Measurements from ENCODE around the gene TGM1. TPM values are rescaled to one million over a fixed set of nuclear protein-coding genes. Genes with fewer than 3 reads are reported as not detected.

Gene TGM1
- total RNA-seq, 4 donors from 2014 or later = 566 to 1,879 (median 1,037) TPM

- Histone ChIP-seq H3K4me3 (no peak overlapping the region), H3K27ac (peak overlapping the region; percentile 85 to 100 (median 96)), H3K4me1 (peaks cover 18 to 94% (median 25%) of the 10 kb centered on the region in 3 donors), H3K36me3 (peaks cover 0 to 18% (median 3%) of the 10 kb centered on the region in 3 donors), H3K9me3 (no peaks in the 10 kb centered on the region), H3K27me3 (no peaks in the 10 kb centered on the region)
- DNase-seq = no peak
- 47 to 62% methylated on average over 2 to 3 of the region's 3 CpGs for WGBS, 2 donors
- intact Hi-C loops (cut with DNase I) = no loop called here
- TF ChIP-seq POLR2A (IDR thresholded peaks at IDR 0.05) = no peak
- TF ChIP-seq, protein P1, sequence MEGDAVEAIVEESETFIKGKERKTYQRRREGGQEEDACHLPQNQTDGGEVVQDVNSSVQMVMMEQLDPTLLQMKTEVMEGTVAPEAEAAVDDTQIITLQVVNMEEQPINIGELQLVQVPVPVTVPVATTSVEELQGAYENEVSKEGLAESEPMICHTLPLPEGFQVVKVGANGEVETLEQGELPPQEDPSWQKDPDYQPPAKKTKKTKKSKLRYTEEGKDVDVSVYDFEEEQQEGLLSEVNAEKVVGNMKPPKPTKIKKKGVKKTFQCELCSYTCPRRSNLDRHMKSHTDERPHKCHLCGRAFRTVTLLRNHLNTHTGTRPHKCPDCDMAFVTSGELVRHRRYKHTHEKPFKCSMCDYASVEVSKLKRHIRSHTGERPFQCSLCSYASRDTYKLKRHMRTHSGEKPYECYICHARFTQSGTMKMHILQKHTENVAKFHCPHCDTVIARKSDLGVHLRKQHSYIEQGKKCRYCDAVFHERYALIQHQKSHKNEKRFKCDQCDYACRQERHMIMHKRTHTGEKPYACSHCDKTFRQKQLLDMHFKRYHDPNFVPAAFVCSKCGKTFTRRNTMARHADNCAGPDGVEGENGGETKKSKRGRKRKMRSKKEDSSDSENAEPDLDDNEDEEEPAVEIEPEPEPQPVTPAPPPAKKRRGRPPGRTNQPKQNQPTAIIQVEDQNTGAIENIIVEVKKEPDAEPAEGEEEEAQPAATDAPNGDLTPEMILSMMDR (IDR thresholded peaks at IDR 0.05) = peak in 3 of 6 experiments; percentile 14 to 59 (median 19)
Observed at GRCh38 chr14:24273422-24273998, 10.5 kb upstream of the TGM1 start.

DNA sequence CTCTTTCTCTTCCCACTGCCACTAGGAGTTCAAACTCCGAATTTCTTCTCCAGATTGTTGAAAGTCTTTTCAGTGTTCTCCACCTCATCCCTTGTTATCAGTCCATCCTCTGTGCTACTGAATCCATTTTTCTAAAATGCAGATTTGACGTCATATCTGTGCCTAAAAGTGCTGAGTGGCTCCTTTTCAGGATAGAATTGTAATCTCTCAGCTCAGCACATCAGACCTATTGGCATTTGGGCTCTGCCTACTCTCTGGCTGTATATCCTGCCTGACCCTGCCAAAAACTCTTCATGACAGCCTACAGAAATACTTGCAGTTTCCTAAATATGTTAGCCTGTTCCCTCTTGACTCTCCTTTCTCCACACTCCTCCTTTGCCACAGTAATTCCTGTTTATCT, 9.5 kb upstream of the TGM1 start:
- Histone ChIP-seq H3K27ac (peak overlapping the region; percentile 95 to 100 (median 98)), H3K4me3 (no peak overlapping the region), H3K36me3 (peaks cover 3 to 28% (median 11%) of the 10 kb centered on the region in 3 donors), H3K4me1 (peaks cover 10 to 94% (median 25%) of the 10 kb centered on the region in 3 donors), H3K9me3 (no peaks in the 10 kb centered on the region), H3K27me3 (no peaks in the 10 kb centered on the region)
- DNase-seq = no peak
- no peak for TF ChIP-seq POLR2A (IDR thresholded peaks at IDR 0.05)
- TF ChIP-seq, protein P1 (IDR thresholded peaks at IDR 0.05) = no peak
- intact Hi-C loops (cut with DNase I) = no loop called here
- 61 to 71% methylated on average over 2 of the region's 2 CpGs for WGBS, 2 donors

GRCh38 chr14:24271834-24272263, 8.9 kb upstream of the TGM1 start:
- peak overlapping the region; percentile 65 to 97 (median 89) for H3K4me3 ChIP-seq
- TF ChIP-seq, protein P1 (IDR thresholded peaks at IDR 0.05) = no peak
- TF ChIP-seq POLR2A (IDR thresholded peaks at IDR 0.05) = no peak
- H3K9me3 ChIP-seq = no peaks in the 10 kb centered on the region
- H3K4me1 ChIP-seq = peaks cover 5 to 92% (median 25%) of the 10 kb centered on the region in 3 donors
- no peaks in the 10 kb centered on the region for H3K27me3 ChIP-seq
- H3K27ac ChIP-seq = peak overlapping the region; percentile 95 to 100 (median 98)
- no peak for DNase-seq
- peaks cover 9 to 34% (median 15%) of the 10 kb centered on the region in 3 donors for H3K36me3 ChIP-seq
- 11 to 18% methylated on average over 3 of the region's 3 CpGs for WGBS, 2 donors
- intact Hi-C loops (cut with DNase I) = no loop called here

DNA sequence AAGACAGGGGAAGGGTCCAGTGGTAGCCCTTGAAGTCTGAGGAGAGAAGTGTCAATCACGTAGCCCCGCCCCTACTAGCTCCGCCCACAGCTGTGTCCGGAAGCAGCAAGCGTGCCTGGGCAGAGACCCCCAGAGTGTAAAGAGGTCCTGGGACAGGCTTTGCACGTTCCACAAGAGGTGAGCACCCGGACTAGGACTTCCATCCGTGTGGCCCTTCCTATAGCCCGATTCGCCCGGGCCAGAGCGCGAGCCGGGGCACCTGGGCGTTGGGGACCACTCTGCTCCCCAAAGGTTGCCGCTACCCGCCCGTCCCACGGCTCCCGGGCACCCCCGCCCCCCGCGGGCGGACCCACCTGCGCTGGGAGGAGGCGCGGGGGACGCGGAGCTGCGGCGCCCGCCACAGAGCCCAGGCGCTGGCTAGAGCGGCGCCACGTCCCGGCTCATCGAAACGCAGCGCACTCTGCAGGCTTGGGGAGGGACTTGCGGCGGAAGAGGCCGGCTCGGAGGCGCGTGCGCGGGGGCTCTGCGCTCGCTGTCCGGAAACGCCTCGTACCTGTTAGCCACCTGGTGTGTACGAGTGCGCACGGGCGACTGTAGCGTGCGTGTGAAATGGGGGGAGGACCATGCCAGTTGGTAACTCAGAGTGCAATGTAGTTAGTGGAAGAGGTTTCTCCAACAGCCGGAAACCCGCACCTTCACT, 8.3 kb upstream of the TGM1 start, which contains the start of gene RABGGTA:
Gene RABGGTA (minus strand): TSS at position 464 of the 700 bp plus-strand sequence. CDS start 482 bp downstream, outside the sequence.
- H3K4me1 ChIP-seq = peaks cover 8 to 92% (median 25%) of the 10 kb centered on the region in 3 donors
- intact Hi-C loops (cut with DNase I) = no loop called here
- 12 to 17% methylated on average over 2 of the region's 61 CpGs for WGBS, 2 donors

More for the DNA sequence above, 8.3 kb upstream of the TGM1 start, which contains the start of gene RABGGTA:
- peak within 1 kb of the TSS; percentile 65 to 97 (median 89) for H3K4me3 ChIP-seq
- H3K9me3 ChIP-seq = no peaks in the 10 kb centered on the region
- DNase-seq = peak; percentile 51
- H3K27ac ChIP-seq = peak within 1 kb of the TSS; percentile 95 to 100 (median 98)
- H3K36me3 ChIP-seq = peaks cover 15 to 40% (median 19%) of the 10 kb centered on the region in 3 donors
- TF ChIP-seq, protein P1 (IDR thresholded peaks at IDR 0.05) = peak; percentile 59 to 84 (median 78)
- peak in 3 of 4 donors; percentile 63 to 87 (median 77) for TF ChIP-seq POLR2A (IDR thresholded peaks at IDR 0.05)
- no peaks in the 10 kb centered on the region for H3K27me3 ChIP-seq
